ENCODE data around the gene ABTB2.

Gene ABTB2

DNA sequence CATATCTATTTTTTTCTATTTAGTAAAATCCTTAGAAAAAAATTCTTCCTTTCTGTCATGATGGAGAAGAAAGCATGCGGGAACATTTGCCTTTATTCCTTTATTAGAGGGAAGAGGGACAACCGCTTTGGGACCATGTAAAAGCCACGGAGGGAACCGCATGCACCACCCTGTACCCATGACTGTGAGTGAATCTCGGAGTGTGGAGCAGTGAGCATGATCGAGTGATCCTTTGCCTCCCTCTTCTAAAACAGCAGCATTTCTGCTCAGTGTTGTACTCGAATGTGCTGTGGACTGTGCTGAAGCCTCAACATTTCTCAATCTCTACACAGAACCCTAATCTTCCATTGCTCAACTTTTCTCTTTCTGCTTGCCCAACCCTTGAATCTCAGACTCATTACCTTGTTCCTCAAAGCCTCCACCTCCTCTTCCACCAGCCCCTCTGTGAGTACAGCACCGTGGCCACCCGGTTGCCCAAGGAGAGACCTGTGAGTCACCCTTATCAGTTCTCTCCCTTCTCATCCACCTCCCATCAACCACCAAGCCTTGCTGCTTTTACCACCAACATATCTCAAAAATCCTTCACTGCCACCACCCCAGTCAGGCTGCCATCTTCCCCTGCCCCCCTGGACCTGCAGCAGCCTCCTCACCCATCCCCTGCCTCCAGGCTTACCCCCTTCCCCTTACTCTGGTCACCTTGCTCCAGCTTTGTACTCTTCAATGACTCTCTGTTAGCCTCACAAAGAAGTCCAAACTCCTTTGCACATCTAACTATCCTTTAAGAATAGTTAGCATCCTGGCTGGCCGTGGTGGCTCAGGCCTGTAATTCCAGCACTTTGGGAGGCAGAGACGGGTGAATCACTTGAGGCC lies 149.3 kb downstream of the ABTB2 start:
- no peak overlapping the region for H3K4me3 ChIP-seq (replicated peaks; ENCODE audit: insufficient read depth, low read length)
- no peak overlapping the region for H3K27ac ChIP-seq (replicated peaks)
- TF ChIP-seq GABPA (IDR thresholded peaks at IDR 0.05; ENCODE audit: low read depth) (no peak), POLR2AphosphoS5 (IDR thresholded peaks at IDR 0.05; ENCODE audit: low read depth) (peak; percentile 81), SPI1 (IDR thresholded peaks at IDR 0.05; ENCODE audit: borderline replicate concordance, low read depth) (peak; percentile 48; the same call in 1 of the 2 replicates)
- no peaks in the 10 kb centered on the region for H3K27me3 ChIP-seq (ENCODE audit: insufficient read depth, poor library complexity, severe bottlenecking)
- peak; percentile 84 to 97 for DNase-seq (ENCODE audit: low read depth in 1 of 2, low spot score in 1 of 2)

DNA sequence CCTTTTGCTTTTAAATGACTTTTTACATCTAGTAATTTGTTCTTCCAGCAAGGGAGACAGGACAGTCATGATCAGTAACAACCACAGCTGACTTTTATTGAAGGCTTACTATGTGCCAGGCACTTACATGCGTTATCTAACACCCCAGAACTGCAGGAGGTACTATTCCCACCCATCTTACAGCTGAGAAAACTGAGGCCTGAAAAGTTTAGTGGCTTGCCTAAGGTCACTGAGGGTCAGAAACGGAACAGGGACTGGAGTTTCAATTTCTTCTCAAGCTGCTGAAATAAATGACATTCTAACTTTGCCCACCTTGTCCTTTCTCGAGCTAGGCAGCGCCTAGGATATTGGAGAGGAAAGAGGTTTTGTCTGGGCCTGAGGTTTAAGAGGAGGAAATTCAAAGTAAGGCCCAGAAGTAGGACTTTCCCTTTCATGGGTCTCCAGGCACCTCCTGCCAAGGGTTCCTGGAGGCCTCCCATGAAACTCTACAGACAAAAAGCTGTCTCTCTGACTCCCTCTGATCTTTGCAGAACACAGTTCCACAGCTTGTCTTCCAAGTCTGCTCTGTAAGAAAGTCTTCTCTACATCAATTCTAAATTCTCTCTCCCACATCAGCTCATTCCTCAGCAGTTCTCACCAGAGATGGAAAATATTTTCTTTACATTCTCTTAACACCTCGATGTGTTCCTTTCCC lies 150.2 kb downstream of the ABTB2 start:
- DNase-seq (ENCODE audit: low read depth in 1 of 2, low spot score in 1 of 2), result no peak
- no peak overlapping the region for H3K27ac ChIP-seq (replicated peaks)
- no peaks in the 10 kb centered on the region for H3K27me3 ChIP-seq (ENCODE audit: insufficient read depth, poor library complexity, severe bottlenecking)
- no peak overlapping the region for H3K4me3 ChIP-seq (replicated peaks; ENCODE audit: insufficient read depth, low read length)
- TF ChIP-seq POLR2AphosphoS5 (IDR thresholded peaks at IDR 0.05; ENCODE audit: low read depth), result no peak
- TF ChIP-seq, protein P1, sequence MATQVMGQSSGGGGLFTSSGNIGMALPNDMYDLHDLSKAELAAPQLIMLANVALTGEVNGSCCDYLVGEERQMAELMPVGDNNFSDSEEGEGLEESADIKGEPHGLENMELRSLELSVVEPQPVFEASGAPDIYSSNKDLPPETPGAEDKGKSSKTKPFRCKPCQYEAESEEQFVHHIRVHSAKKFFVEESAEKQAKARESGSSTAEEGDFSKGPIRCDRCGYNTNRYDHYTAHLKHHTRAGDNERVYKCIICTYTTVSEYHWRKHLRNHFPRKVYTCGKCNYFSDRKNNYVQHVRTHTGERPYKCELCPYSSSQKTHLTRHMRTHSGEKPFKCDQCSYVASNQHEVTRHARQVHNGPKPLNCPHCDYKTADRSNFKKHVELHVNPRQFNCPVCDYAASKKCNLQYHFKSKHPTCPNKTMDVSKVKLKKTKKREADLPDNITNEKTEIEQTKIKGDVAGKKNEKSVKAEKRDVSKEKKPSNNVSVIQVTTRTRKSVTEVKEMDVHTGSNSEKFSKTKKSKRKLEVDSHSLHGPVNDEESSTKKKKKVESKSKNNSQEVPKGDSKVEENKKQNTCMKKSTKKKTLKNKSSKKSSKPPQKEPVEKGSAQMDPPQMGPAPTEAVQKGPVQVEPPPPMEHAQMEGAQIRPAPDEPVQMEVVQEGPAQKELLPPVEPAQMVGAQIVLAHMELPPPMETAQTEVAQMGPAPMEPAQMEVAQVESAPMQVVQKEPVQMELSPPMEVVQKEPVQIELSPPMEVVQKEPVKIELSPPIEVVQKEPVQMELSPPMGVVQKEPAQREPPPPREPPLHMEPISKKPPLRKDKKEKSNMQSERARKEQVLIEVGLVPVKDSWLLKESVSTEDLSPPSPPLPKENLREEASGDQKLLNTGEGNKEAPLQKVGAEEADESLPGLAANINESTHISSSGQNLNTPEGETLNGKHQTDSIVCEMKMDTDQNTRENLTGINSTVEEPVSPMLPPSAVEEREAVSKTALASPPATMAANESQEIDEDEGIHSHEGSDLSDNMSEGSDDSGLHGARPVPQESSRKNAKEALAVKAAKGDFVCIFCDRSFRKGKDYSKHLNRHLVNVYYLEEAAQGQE (IDR thresholded peaks at IDR 0.05; ENCODE audit: insufficient replicate concordance, low read depth), result no peak
- TF ChIP-seq SPI1 (IDR thresholded peaks at IDR 0.05; ENCODE audit: borderline replicate concordance, low read depth), result no peak
- no peak for TF ChIP-seq GABPA (IDR thresholded peaks at IDR 0.05; ENCODE audit: low read depth)
- TF ChIP-seq, protein P2, sequence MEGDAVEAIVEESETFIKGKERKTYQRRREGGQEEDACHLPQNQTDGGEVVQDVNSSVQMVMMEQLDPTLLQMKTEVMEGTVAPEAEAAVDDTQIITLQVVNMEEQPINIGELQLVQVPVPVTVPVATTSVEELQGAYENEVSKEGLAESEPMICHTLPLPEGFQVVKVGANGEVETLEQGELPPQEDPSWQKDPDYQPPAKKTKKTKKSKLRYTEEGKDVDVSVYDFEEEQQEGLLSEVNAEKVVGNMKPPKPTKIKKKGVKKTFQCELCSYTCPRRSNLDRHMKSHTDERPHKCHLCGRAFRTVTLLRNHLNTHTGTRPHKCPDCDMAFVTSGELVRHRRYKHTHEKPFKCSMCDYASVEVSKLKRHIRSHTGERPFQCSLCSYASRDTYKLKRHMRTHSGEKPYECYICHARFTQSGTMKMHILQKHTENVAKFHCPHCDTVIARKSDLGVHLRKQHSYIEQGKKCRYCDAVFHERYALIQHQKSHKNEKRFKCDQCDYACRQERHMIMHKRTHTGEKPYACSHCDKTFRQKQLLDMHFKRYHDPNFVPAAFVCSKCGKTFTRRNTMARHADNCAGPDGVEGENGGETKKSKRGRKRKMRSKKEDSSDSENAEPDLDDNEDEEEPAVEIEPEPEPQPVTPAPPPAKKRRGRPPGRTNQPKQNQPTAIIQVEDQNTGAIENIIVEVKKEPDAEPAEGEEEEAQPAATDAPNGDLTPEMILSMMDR (IDR thresholded peaks at IDR 0.05; ENCODE audit: insufficient read depth, low read length), result no peak

DNA sequence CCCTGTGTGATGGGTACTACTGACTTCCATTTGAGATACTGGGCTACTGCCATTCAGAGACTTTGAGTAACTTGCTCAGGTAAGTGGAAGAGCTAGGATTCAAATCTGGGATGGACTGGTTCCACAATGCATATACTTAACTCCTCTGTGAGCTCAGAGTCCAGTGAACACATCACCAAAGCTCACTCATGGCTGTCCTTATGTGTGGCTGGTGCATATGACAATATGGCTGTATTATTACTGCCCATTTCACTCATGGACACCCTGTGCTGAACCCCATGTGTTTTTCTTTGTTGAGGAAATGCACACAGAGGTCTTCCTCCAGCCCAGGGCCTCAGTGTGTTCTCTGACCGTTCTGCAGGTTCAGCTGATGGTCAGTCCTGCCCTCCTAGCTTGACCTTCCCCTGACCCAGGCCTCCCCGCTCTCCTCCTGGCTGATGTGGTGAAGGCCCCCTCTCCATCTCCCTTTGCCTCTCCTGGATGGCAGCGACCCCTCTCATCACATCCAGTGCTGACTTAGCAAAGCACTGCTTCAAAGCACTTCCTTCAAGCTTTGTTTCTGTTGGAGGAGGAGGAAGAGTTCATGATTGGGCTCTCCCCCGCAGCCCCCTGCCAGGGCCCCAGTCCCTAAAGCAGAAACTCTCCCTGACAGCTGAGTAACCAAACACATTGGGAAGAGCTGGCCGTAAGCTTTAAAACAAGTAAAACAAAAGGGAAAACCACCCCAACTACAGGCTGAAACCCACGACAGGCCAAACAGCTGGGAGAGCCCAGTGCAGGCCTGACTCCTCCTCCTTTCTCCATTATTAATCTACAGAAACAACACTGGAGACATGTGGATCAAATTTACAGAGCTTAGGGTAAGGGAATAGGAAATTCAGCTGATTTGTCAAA lies 151.2 kb downstream of the ABTB2 start:
- TF ChIP-seq SPI1 (IDR thresholded peaks at IDR 0.05; ENCODE audit: borderline replicate concordance, low read depth), result no peak; the same call in 1 of the 2 replicates
- TF ChIP-seq, protein P2 (IDR thresholded peaks at IDR 0.05; ENCODE audit: insufficient read depth, low read length), result no peak
- no peak for TF ChIP-seq POLR2AphosphoS5 (IDR thresholded peaks at IDR 0.05; ENCODE audit: low read depth)
- TF ChIP-seq, protein P1 (IDR thresholded peaks at IDR 0.05; ENCODE audit: insufficient replicate concordance, low read depth), result no peak
- no peak for TF ChIP-seq GABPA (IDR thresholded peaks at IDR 0.05; ENCODE audit: low read depth)
- H3K4me3 ChIP-seq (replicated peaks; ENCODE audit: insufficient read depth, low read length), result no peak overlapping the region
- DNase-seq (ENCODE audit: low read depth in 1 of 2, low spot score in 1 of 2), result peak in 1 of 2 experiments; percentile 53
- H3K27me3 ChIP-seq (ENCODE audit: insufficient read depth, poor library complexity, severe bottlenecking), result no peaks in the 10 kb centered on the region
- no peak overlapping the region for H3K27ac ChIP-seq (replicated peaks)
